Measurements from ENCODE around the gene GET3. TPM values are rescaled to one million over a fixed set of nuclear protein-coding genes. Genes with fewer than 3 reads are reported as not detected.

The GET3 gene
- total and polyA plus RNA-seq, 2 of the 4 experiments (the other 2 are of a cell fraction), result 129 to 152 TPM

DNA sequence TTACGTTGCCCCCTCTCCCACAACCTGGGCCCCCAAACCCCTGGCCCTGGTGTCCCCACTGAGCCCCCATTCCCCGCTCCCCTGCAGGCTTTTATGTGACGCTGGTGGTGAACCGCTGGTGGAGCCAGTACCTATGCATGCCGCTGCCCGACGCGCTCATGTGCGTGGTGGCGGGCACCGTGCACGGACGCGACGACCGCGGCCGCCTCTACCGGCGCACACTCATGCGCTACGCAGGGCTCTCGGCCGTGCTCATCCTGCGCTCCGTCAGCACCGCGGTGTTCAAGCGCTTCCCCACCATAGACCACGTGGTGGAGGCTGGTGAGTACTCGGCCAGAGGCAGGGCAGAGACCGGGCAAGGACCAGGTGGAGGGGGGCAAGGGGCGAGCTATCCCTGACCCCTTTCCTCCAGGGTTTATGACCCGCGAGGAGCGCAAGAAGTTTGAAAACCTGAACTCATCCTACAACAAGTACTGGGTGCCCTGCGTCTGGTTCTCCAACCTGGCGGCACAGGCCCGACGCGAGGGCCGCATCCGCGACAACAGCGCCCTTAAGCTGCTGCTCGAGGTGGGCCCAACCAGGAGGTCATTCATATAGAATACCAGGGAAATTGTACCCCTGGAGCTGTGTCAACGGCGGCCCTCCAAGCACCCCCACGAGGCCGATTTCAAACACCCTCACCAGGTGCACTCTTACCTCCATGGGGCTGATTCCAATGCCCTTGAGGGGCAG, 17.3 kb downstream of the GET3 start:
- Histone ChIP-seq H3K4me3 (ENCODE audit: insufficient read depth, low read depth, low read length) (no peak overlapping the region), H2BK5ac (ENCODE audit: low read depth, low read length, poor library complexity, severe bottlenecking) (no peak overlapping the region), H3K23ac (ENCODE audit: low read depth, low read length) (no peak overlapping the region), H3K27me3 (ENCODE audit: control insufficient read depth, insufficient read depth, low read length) (peaks cover 26% of the 10 kb centered on the region), H3K56ac (ENCODE audit: extremely low read depth, insufficient read depth, low read length) (no peak overlapping the region), H2AFZ (replicated peaks; ENCODE audit: low read length, poor library complexity) (no peak overlapping the region), H3K79me1 (ENCODE audit: low read depth in 1 of 2, low read length in 2 of 2) (no peaks in the 10 kb centered on the region), H2BK15ac (ENCODE audit: low read depth, low read length) (no peak overlapping the region), H3K4me2 (ENCODE audit: low read depth, low read length) (no peak overlapping the region), H3K27ac (ENCODE audit: insufficient read depth, low read length) (no peak overlapping the region), H3K14ac (replicated peaks; ENCODE audit: low read depth, low read length) (no peak overlapping the region), H3K9me3 (ENCODE audit: control insufficient read depth, insufficient read depth, low read length) (no peaks in the 10 kb centered on the region), H4K8ac (ENCODE audit: low read depth in 2 of 2, low read length in 2 of 2) (no peak overlapping the region), H4K91ac (ENCODE audit: insufficient read depth, low read depth, low read length) (no peak overlapping the region), H3K36me3 (ENCODE audit: control insufficient read depth, insufficient read depth, low read length) (no peaks in the 10 kb centered on the region), H4K5ac (ENCODE audit: low read depth, low read length) (no peak overlapping the region), H2AK5ac (ENCODE audit: low read depth, low read length) (no peak overlapping the region), H3K9me1 (ENCODE audit: insufficient read depth, low read length) (no peaks in the 10 kb centered on the region), H3K4me1 (ENCODE audit: control insufficient read depth, insufficient read depth, low read length) (peaks cover 3% of the 10 kb centered on the region; the same call in 1 of the 2 replicates), H2AK9ac (replicated peaks; ENCODE audit: low read depth, low read length, poor library complexity) (no peak overlapping the region), H4K20me1 (ENCODE audit: insufficient read depth, low read length) (no peaks in the 10 kb centered on the region), H2BK20ac (ENCODE audit: low read depth, low read length) (no peak overlapping the region), H3K9ac (ENCODE audit: low read depth, low read length) (no peak overlapping the region), H2BK120ac (ENCODE audit: low read depth, low read length) (no peak overlapping the region), H3K18ac (ENCODE audit: low read depth, low read length) (no peak overlapping the region), H3K4ac (ENCODE audit: low read depth, low read length) (no peak overlapping the region)
- no peak for TF ChIP-seq NFE2L2 (IDR thresholded peaks at IDR 0.05; ENCODE audit: low read depth, low read length)
- TF ChIP-seq CHD1 (IDR thresholded peaks at IDR 0.05; ENCODE audit: low read depth, low read length), result no peak
- TF ChIP-seq FOS (IDR thresholded peaks at IDR 0.05; ENCODE audit: low read depth, low read length), result no peak
- no peak for TF ChIP-seq RCOR1 (IDR thresholded peaks at IDR 0.05; ENCODE audit: insufficient replicate concordance, low read length)
- TF ChIP-seq ELK1 (IDR thresholded peaks at IDR 0.05; ENCODE audit: borderline replicate concordance, low read depth, low read length), result no peak
- TF ChIP-seq SMC3 (IDR thresholded peaks at IDR 0.05; ENCODE audit: low read depth, low read length), result no peak
- TF ChIP-seq, protein P1, sequence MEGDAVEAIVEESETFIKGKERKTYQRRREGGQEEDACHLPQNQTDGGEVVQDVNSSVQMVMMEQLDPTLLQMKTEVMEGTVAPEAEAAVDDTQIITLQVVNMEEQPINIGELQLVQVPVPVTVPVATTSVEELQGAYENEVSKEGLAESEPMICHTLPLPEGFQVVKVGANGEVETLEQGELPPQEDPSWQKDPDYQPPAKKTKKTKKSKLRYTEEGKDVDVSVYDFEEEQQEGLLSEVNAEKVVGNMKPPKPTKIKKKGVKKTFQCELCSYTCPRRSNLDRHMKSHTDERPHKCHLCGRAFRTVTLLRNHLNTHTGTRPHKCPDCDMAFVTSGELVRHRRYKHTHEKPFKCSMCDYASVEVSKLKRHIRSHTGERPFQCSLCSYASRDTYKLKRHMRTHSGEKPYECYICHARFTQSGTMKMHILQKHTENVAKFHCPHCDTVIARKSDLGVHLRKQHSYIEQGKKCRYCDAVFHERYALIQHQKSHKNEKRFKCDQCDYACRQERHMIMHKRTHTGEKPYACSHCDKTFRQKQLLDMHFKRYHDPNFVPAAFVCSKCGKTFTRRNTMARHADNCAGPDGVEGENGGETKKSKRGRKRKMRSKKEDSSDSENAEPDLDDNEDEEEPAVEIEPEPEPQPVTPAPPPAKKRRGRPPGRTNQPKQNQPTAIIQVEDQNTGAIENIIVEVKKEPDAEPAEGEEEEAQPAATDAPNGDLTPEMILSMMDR (conservative IDR thresholded peaks at IDR 0.05; ENCODE audit: low read depth, low read length), result no peak
- TF ChIP-seq, protein P2, sequence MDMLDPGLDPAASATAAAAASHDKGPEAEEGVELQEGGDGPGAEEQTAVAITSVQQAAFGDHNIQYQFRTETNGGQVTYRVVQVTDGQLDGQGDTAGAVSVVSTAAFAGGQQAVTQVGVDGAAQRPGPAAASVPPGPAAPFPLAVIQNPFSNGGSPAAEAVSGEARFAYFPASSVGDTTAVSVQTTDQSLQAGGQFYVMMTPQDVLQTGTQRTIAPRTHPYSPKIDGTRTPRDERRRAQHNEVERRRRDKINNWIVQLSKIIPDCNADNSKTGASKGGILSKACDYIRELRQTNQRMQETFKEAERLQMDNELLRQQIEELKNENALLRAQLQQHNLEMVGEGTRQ (IDR thresholded peaks at IDR 0.05; ENCODE audit: low read depth, low read length), result no peak
- no peak for TF ChIP-seq BHLHE40 (IDR thresholded peaks at IDR 0.05; ENCODE audit: low read depth, low read length)
- no peak for TF ChIP-seq MAFK (IDR thresholded peaks at IDR 0.05; ENCODE audit: low read depth, low read length)
- TF ChIP-seq MXI1 (IDR thresholded peaks at IDR 0.05; ENCODE audit: borderline replicate concordance, low read depth, low read length), result no peak
- no peak for TF ChIP-seq POLR2A (IDR thresholded peaks at IDR 0.05; ENCODE audit: low read depth, low read length)
- no peak for TF ChIP-seq RAD21 (IDR thresholded peaks at IDR 0.05; ENCODE audit: low read length)
- no peak for TF ChIP-seq RFX5 (IDR thresholded peaks at IDR 0.05; ENCODE audit: low read depth, low read length)
- no peak for TF ChIP-seq CEBPB (IDR thresholded peaks at IDR 0.05; ENCODE audit: low read depth, low read length)
- TF ChIP-seq MAZ (IDR thresholded peaks at IDR 0.05; ENCODE audit: borderline replicate concordance, low read depth, low read length), result no peak
- CTCF ChIA-PET, result no interaction called here
- no TSS peak for BruUV-seq (replicated peaks)
- ATAC-seq (ENCODE audit: low read depth), result no peak
- DNase-seq, result no peak
- WGBS, 2 experiments (ENCODE audit: extremely low coverage in 2 of 2, insufficient read length in 1 of 2), result 84% methylated on average over 7 of the region's 50 CpGs; no CpG with 5 or more reads in 1 of the 2 experiments
- intact Hi-C loops (cut with micrococcal nuclease) (no loop called here), in situ Hi-C loops (cut with MboI; ENCODE audit: low sequenced_read_pairs) (no loop called here), dilution Hi-C loops (cut with HindIII; ENCODE audit: low sequenced_read_pairs, unreplicated experiment) (no loop called here)
- POLR2A ChIA-PET (ENCODE audit: unreplicated experiment), result no interaction called here
